ENCODE results near the gene MPZL1. TPM values are rescaled to one million over a fixed set of nuclear protein-coding genes. Genes with fewer than 3 reads are reported as not detected.

The MPZL1 gene
- total RNA-seq, 1 experiment from 2014 or later = 63.0 TPM

GRCh38 chr1:167763525-167764220, 41.9 kb downstream of the MPZL1 start:
- Histone ChIP-seq H3K27ac (no peak overlapping the region), H3K9me3 (replicated peaks) (no peaks in the 10 kb centered on the region), H3K27me3 (no peaks in the 10 kb centered on the region), H3K36me3 (peaks cover 3% of the 10 kb centered on the region; the same call in 1 of the 2 replicates), H3K4me3 (no peak overlapping the region), H3K4me1 (no peaks in the 10 kb centered on the region)
- no peak for DNase-seq

- DNase-seq = no peak
- Histone ChIP-seq H3K36me3 (peaks cover 9% of the 10 kb centered on the region; the same call in 1 of the 2 replicates), H3K27me3 (no peaks in the 10 kb centered on the region), H3K4me1 (no peaks in the 10 kb centered on the region), H3K27ac (no peak overlapping the region), H3K4me3 (no peak overlapping the region), H3K9me3 (replicated peaks) (no peaks in the 10 kb centered on the region)
Observed at GRCh38 chr1:167764458-167765330, 42.9 kb downstream of the MPZL1 start.

GRCh38 chr1:167765496-167765895, 43.7 kb downstream of the MPZL1 start:
- peaks cover 14% of the 10 kb centered on the region for H3K36me3 ChIP-seq
- H3K4me1 ChIP-seq = no peaks in the 10 kb centered on the region
- H3K27ac ChIP-seq = no peak overlapping the region
- DNase-seq = no peak
- no peak overlapping the region for H3K4me3 ChIP-seq
- H3K27me3 ChIP-seq = no peaks in the 10 kb centered on the region
- no peaks in the 10 kb centered on the region for H3K9me3 ChIP-seq (replicated peaks)

- H3K4me1 ChIP-seq = no peaks in the 10 kb centered on the region
- no peaks in the 10 kb centered on the region for H3K27me3 ChIP-seq
- no peaks in the 10 kb centered on the region for H3K9me3 ChIP-seq (replicated peaks)
- no peak for DNase-seq
- H3K4me3 ChIP-seq = no peak overlapping the region
- no peak overlapping the region for H3K27ac ChIP-seq
- peaks cover 14% of the 10 kb centered on the region for H3K36me3 ChIP-seq
Observed at GRCh38 chr1:167766538-167766937, 44.8 kb downstream of the MPZL1 start.

- H3K4me1 ChIP-seq = no peaks in the 10 kb centered on the region
- no peaks in the 10 kb centered on the region for H3K9me3 ChIP-seq (replicated peaks)
- H3K36me3 ChIP-seq = peaks cover 14% of the 10 kb centered on the region
- no peak overlapping the region for H3K4me3 ChIP-seq
- H3K27me3 ChIP-seq = no peaks in the 10 kb centered on the region
- no peak for DNase-seq
- no peak overlapping the region for H3K27ac ChIP-seq
Observed at GRCh38 chr1:167767761-167768160, 46.0 kb downstream of the MPZL1 start.

GRCh38 chr1:167770127-167770526, 48.3 kb downstream of the MPZL1 start:
- H3K36me3 ChIP-seq = peaks cover 21% of the 10 kb centered on the region
- no peak overlapping the region for H3K4me3 ChIP-seq
- H3K27me3 ChIP-seq = no peaks in the 10 kb centered on the region
- no peaks in the 10 kb centered on the region for H3K9me3 ChIP-seq (replicated peaks)
- no peak overlapping the region for H3K27ac ChIP-seq
- no peak for DNase-seq
- H3K4me1 ChIP-seq = no peaks in the 10 kb centered on the region

GRCh38 chr1:167772436-167772835, 50.7 kb downstream of the MPZL1 start:
- H3K4me3 ChIP-seq = no peak overlapping the region
- H3K4me1 ChIP-seq = no peaks in the 10 kb centered on the region
- H3K36me3 ChIP-seq = peaks cover 31% of the 10 kb centered on the region
- DNase-seq = no peak
- no peaks in the 10 kb centered on the region for H3K9me3 ChIP-seq (replicated peaks)
- H3K27ac ChIP-seq = no peak overlapping the region
- no peaks in the 10 kb centered on the region for H3K27me3 ChIP-seq

GRCh38 chr1:167773516-167773915, 51.7 kb downstream of the MPZL1 start:
- H3K9me3 ChIP-seq (replicated peaks) = no peaks in the 10 kb centered on the region
- H3K27ac ChIP-seq = no peak overlapping the region
- no peaks in the 10 kb centered on the region for H3K4me1 ChIP-seq
- no peak overlapping the region for H3K4me3 ChIP-seq
- H3K36me3 ChIP-seq = peaks cover 30% of the 10 kb centered on the region
- no peak for DNase-seq
- no peaks in the 10 kb centered on the region for H3K27me3 ChIP-seq

- Histone ChIP-seq H3K4me1 (no peaks in the 10 kb centered on the region), H3K4me3 (no peak overlapping the region), H3K9me3 (replicated peaks) (no peaks in the 10 kb centered on the region), H3K27me3 (no peaks in the 10 kb centered on the region), H3K27ac (no peak overlapping the region), H3K36me3 (peaks cover 22% of the 10 kb centered on the region)
- DNase-seq = no peak
Observed at GRCh38 chr1:167774710-167775109, 52.9 kb downstream of the MPZL1 start.

GRCh38 chr1:167775178-167775577, 53.4 kb downstream of the MPZL1 start:
- Histone ChIP-seq H3K27ac (no peak overlapping the region), H3K36me3 (peaks cover 21% of the 10 kb centered on the region), H3K4me3 (no peak overlapping the region), H3K9me3 (replicated peaks) (no peaks in the 10 kb centered on the region), H3K4me1 (no peaks in the 10 kb centered on the region), H3K27me3 (no peaks in the 10 kb centered on the region)
- DNase-seq = no peak

GRCh38 chr1:167776151-167776550, 54.4 kb downstream of the MPZL1 start:
- DNase-seq = no peak
- Histone ChIP-seq H3K4me3 (no peak overlapping the region), H3K9me3 (replicated peaks) (no peaks in the 10 kb centered on the region), H3K27me3 (no peaks in the 10 kb centered on the region), H3K4me1 (no peaks in the 10 kb centered on the region), H3K36me3 (peaks cover 22% of the 10 kb centered on the region), H3K27ac (no peak overlapping the region)

GRCh38 chr1:167776616-167777268, 55.0 kb downstream of the MPZL1 start:
- no peaks in the 10 kb centered on the region for H3K4me1 ChIP-seq
- no peak overlapping the region for H3K27ac ChIP-seq
- no peak for DNase-seq
- H3K36me3 ChIP-seq = peaks cover 22% of the 10 kb centered on the region
- no peak overlapping the region for H3K4me3 ChIP-seq
- no peaks in the 10 kb centered on the region for H3K27me3 ChIP-seq
- no peaks in the 10 kb centered on the region for H3K9me3 ChIP-seq (replicated peaks)

GRCh38 chr1:167777269-167777650, 55.5 kb downstream of the MPZL1 start:
- Histone ChIP-seq H3K4me3 (no peak overlapping the region), H3K9me3 (replicated peaks) (no peaks in the 10 kb centered on the region), H3K27ac (no peak overlapping the region), H3K36me3 (peaks cover 22% of the 10 kb centered on the region), H3K27me3 (no peaks in the 10 kb centered on the region), H3K4me1 (no peaks in the 10 kb centered on the region)
- DNase-seq = no peak

- Histone ChIP-seq H3K27me3 (no peaks in the 10 kb centered on the region), H3K4me3 (no peak overlapping the region), H3K4me1 (no peaks in the 10 kb centered on the region), H3K36me3 (peaks cover 11% of the 10 kb centered on the region), H3K9me3 (replicated peaks) (no peaks in the 10 kb centered on the region), H3K27ac (no peak overlapping the region)
- DNase-seq = no peak
Observed at GRCh38 chr1:167781558-167781957, 59.8 kb downstream of the MPZL1 start.

GRCh38 chr1:167782946-167783345, 61.2 kb downstream of the MPZL1 start:
- Histone ChIP-seq H3K4me1 (no peaks in the 10 kb centered on the region), H3K9me3 (replicated peaks) (no peaks in the 10 kb centered on the region), H3K36me3 (peaks cover 4% of the 10 kb centered on the region), H3K27ac (no peak overlapping the region), H3K4me3 (no peak overlapping the region), H3K27me3 (no peaks in the 10 kb centered on the region)
- no peak for DNase-seq

All from SJCRH30 (cell line).